NCI-H345 (cell line): ENCODE measurements around the gene NDUFAF2.

Source experiments
- DNase-seq: peaks from one replicate; lab custom pipeline; 2025; lab: John Stamatoyannopoulos, UW

The NDUFAF2 gene

GRCh38 chr5:61123145-61123544 lies 178.1 kb downstream of the NDUFAF2 start:
- DNase-seq: peak; percentile 50

- DNase-seq: no peak
Observed at GRCh38 chr5:61130289-61130688, 185.3 kb downstream of the NDUFAF2 start.

GRCh38 chr5:61132559-61132958 lies 187.6 kb downstream of the NDUFAF2 start:
- no peak for DNase-seq

- no peak for DNase-seq
Observed at GRCh38 chr5:61137835-61138234, 192.8 kb downstream of the NDUFAF2 start.

- no peak for DNase-seq
Observed at GRCh38 chr5:61139094-61139873, 194.3 kb downstream of the NDUFAF2 start.

GRCh38 chr5:61139931-61140330 lies 194.9 kb downstream of the NDUFAF2 start:
- no peak for DNase-seq

- no peak for DNase-seq
Observed at GRCh38 chr5:61141801-61142200, 196.8 kb downstream of the NDUFAF2 start.

GRCh38 chr5:61142391-61142790 lies 197.4 kb downstream of the NDUFAF2 start:
- DNase-seq: no peak

GRCh38 chr5:61142811-61143210 lies 197.8 kb downstream of the NDUFAF2 start:
- no peak for DNase-seq

- no peak for DNase-seq
Observed at GRCh38 chr5:61148515-61148914, 203.5 kb downstream of the NDUFAF2 start.

GRCh38 chr5:61151893-61152292 lies 206.9 kb downstream of the NDUFAF2 start:
- DNase-seq: no peak

GRCh38 chr5:61159070-61159469 lies 214.1 kb downstream of the NDUFAF2 start:
- DNase-seq: no peak

- no peak for DNase-seq
Observed at GRCh38 chr5:61159836-61160235, 214.8 kb downstream of the NDUFAF2 start.

GRCh38 chr5:61160497-61160896 lies 215.5 kb downstream of the NDUFAF2 start:
- DNase-seq: no peak

- peak; percentile 91 for DNase-seq
Observed at GRCh38 chr5:61162010-61162831, 217.2 kb downstream of the NDUFAF2 start, which contains the start of gene SMIM15. SMIM15 (minus strand) TSS chr5:61162468; CDS start chr5:61160171, 2,297 bp downstream.

GRCh38 chr5:61162832-61163567 lies 218.0 kb downstream of the NDUFAF2 start:
- peak; percentile 31 for DNase-seq

- no peak for DNase-seq
Observed at GRCh38 chr5:61163905-61164304, 218.9 kb downstream of the NDUFAF2 start.

- DNase-seq: no peak
Observed at GRCh38 chr5:61167382-61167781, 222.4 kb downstream of the NDUFAF2 start.

- DNase-seq: no peak
Observed at GRCh38 chr5:61168951-61169350, 223.9 kb downstream of the NDUFAF2 start.

GRCh38 chr5:61171479-61171878 lies 226.5 kb downstream of the NDUFAF2 start:
- no peak for DNase-seq

- no peak for DNase-seq
Observed at GRCh38 chr5:61176631-61177030, 231.6 kb downstream of the NDUFAF2 start.

GRCh38 chr5:61177070-61177469 lies 232.1 kb downstream of the NDUFAF2 start:
- peak; percentile 39 for DNase-seq
